HG02943 (cell line): ENCODE data around the gene G6PC1.
"Not testable (repeated sequence)": the region's sequence is repeated elsewhere in the genome, so short reads cannot be mapped to it uniquely, and the experiment has no call there.

Source experiments
- ATAC-seq: cut with Tn5 transposase; IDR thresholded peaks from one replicate; pipeline ENCODE4 v1.9.1; 2021; ENCODE audit warnings: mild to moderate bottlenecking, low read depth, moderate library complexity; ENCODE audit not compliant: unreplicated experiment

Gene G6PC1

DNA sequence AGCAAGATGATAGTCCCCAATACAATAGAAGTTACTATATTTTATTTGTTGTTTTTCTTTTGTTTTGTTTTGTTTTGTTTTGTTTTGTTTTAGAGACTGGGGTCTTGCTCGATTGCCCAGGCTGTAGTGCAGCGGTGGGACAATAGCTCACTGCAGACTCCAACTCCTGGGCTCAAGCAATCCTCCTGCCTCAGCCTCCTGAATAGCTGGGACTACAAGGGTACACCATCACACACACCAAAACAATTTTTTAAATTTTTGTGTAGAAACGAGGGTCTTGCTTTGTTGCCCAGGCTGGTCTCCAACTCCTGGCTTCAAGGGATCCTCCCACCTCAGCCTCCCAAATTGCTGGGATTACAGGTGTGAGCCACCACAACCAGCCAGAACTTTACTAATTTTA, 618 bp upstream of the G6PC1 start:
- not testable (repeated sequence) for ATAC-seq

- ATAC-seq, result no peak
Measured at GRCh38 chr17:42901535-42902229, 1.1 kb downstream of the G6PC1 start.

- ATAC-seq, result no peak
Measured at GRCh38 chr17:42904110-42904469, 3.5 kb downstream of the G6PC1 start.

- ATAC-seq, result no peak
Measured at GRCh38 chr17:42906772-42907446, 6.3 kb downstream of the G6PC1 start.

GRCh38 chr17:42908872-42909700, 8.5 kb downstream of the G6PC1 start:
- no peak for ATAC-seq

- no peak for ATAC-seq
Measured at GRCh38 chr17:42913522-42913921, 12.9 kb downstream of the G6PC1 start.

DNA sequence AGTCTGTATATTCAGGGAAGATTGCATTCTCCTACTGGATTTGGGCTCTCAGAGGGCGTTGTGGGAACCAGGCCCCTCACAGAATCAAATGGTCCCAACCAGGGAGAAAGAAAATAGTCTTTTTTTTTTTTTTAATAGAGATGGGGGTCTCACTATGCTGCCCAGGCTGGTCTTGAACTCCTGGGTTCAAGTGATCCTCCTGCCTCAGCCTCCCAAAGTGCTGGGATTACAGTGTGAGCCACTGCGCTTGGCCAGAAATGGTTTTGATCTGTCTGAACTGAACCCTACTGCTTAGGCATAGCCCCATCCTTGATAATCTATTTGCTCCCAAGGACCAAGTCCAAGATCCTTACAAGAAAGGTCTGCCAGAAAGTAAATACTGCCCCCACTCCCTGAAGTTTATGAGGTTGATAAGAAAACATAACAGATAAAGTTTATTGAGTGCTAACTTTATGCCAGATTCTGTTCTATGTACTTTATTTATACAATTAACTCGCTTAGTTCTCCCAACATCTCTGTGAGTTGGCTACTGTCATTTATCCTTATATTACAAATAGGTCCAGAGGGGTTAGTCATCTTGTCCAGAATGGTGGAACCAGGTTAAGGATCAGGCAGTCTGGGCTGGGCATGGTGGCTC, 13.5 kb downstream of the G6PC1 start:
- no peak for ATAC-seq

- not testable (repeated sequence) for ATAC-seq
Measured at GRCh38 chr17:42915288-42915687, 14.7 kb downstream of the G6PC1 start.

DNA sequence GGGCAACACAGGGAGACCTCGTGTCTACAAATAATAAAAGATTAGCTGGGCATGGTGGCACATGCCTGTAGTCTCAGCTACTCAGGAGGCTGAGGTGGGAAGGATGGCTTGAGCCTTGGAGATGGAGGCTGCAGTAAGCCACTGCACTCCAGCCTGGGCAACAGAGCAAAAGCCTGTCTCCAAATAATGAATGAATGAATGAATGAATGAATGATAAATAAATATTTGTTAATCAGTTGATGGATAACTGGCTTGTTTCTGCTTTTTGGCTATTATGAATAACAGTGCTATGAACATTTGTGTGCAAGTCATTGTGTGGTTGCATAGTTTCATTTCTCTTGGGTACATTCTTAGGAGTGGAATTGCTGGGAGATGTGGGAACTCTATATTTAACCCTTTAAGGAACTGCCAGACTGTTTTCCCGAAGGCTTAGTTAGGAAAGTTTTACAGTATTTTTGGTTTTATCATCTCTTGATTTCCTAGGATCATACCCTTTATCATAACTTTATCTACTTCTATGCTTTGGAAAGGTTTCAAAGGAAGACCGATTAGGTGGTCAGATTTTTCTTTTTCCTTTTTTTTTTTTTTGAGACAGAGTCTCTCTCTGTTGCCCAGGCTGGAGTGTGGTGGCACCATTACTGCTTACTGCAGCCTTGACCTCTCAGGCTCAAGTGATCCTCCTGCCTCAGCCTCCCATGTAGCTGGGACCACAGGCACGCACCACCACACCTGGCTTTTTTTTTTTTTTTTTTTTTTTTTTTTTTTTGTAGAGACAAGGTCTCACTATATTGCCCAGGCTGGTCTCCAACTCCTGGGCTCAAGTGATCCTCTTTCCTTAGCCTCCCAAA, 16.0 kb downstream of the G6PC1 start:
- ATAC-seq, result not testable (repeated sequence)

GRCh38 chr17:42917236-42917603, 16.6 kb downstream of the G6PC1 start:
- ATAC-seq, result no peak

- no peak for ATAC-seq
Measured at GRCh38 chr17:42918902-42919521, 18.4 kb downstream of the G6PC1 start.

DNA sequence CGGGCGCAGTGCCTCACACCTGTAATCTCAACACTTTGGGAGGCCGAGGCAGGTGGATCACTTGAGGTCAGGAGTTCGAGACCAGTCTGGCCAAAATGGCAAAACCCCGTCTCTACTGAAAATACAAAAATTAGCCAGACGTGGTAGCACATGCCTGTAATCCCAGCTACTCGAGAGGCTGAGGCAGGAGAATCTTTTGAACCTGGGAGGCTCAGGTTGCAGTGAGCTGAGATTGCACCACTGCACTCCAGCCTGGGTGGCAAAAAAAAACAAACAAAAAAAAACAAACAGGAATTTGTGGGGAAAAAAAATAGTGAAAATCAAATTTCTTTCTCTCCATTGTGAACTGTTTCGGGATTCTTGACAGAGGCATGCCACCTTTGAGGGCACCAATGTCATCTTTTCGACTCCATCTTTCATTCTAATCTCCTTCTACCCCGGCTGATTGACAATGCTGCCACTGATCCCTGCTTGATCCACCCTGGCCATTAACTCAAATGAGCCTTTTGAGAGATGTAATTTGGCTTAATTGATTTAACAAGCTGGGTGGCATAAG, 19.0 kb downstream of the G6PC1 start:
- not testable (repeated sequence) for ATAC-seq

DNA sequence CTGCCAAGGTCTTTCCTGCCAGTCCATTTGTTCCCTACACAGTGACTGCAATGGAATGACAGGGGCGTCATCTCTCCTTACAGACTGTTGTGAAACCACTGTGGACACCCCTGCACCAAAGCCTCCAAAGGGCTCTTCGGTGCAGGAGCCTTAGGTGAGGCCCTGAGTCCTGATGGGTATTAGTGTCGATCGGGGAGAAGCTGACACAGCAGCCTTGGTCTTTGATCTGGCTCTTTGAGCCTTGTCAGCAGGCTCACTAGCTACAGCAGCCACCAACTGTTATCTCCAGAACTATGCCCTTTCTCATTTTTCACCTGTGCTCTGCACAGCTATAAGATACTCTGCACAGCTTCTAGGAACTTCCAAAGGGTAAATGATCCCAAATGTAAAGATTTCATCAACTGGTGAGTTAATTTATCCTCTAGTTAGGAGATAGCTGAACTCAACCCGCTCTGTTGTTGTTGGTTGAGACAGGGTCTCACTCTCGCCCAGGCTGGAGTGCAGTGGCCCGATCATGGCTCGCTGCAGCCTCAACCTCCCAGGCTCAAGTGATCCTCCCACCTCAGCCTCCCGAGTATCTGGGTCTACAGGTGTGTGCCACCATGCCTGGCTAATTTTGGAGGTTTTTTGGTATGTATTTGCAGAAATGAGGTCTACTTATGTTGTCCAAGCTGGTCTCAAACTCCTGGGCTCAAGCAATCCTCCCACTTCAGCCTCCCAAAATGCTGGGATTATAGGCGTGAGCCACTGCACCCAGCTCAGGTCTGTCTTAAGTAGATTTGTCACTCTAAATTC, 19.7 kb downstream of the G6PC1 start:
- no peak for ATAC-seq

- no peak for ATAC-seq
Measured at GRCh38 chr17:42920922-42921321, 20.3 kb downstream of the G6PC1 start.

GRCh38 chr17:42922294-42922693, 21.7 kb downstream of the G6PC1 start:
- ATAC-seq, result no peak

DNA sequence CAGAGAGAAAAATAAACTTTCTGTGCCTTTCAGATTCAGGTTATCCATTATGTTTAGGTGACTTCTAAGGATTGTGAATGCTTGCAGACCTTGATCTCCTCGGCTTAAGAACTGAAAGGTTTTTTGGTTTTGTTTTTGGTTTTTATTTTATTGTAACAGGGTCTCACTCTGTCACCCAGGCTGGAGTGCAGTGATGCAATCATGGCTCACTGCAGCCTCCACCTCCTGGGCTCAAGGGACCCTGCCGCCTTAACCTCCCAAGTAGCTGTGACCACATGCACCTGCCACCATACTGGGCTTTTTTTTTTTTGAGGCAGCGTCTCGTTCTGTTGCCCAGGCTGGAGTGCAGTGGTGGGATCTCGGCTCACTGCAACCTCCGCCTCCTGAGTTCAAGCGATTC, 22.9 kb downstream of the G6PC1 start:
- ATAC-seq, result not testable (repeated sequence)

DNA sequence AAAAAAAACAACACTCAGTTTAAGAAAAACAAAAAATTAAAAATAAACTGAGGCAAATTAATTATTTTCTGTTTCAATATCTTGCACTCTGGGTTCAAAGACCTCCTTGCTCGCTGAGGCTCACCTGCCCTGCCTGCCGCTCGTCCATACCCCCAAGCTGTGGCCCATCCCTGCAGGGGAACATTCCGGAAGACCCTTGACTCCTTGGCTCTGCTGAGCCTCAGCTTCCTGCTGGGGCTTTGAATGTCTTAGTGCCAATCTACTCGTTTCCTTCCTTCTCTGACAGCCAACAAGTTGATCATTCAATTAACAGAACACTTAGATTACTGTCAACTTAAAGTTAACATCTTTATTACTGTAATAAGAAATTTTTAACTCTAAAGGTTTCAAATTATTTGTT, 24.3 kb downstream of the G6PC1 start:
- ATAC-seq, result no peak

- ATAC-seq, result no peak
Measured at GRCh38 chr17:42928714-42929496, 28.3 kb downstream of the G6PC1 start.
